Upper lobe of right lung (tissue), 1 donor: Measurements from ENCODE around the gene ELL. TPM values are rescaled to one million over a fixed set of nuclear protein-coding genes. Genes with fewer than 3 reads are reported as not detected.

Source experiments
- ATAC-seq: fragments of 200-7000 bp; cut with Tn5 transposase; one replicate; pipeline ENCODE4 v1.9.1; 2020; ENCODE audit warnings: mild to moderate bottlenecking, moderate library complexity
- DNase-seq: peaks from one replicate; pipeline ENCODE4 v3.0.0-alpha.2; 2020
- H3K27ac ChIP-seq: fragments of 200-600 bp; one replicate; pipeline ENCODE4 v1.8.0; 2022
- H3K27me3 ChIP-seq: fragments of 200-600 bp; one replicate; pipeline ENCODE4 v1.8.0; 2022; ENCODE audit warnings: mild to moderate bottlenecking
- H3K36me3 ChIP-seq: fragments of 200-600 bp; one replicate; pipeline ENCODE4 v1.8.0; 2022
- H3K4me1 ChIP-seq: fragments of 200-600 bp; one replicate; pipeline ENCODE4 v1.8.0; 2022
- H3K4me3 ChIP-seq: fragments of 200-600 bp; one replicate; pipeline ENCODE4 v1.8.0; 2022; ENCODE audit warnings: mild to moderate bottlenecking
- H3K9me3 ChIP-seq: fragments of 200-600 bp; one replicate; pipeline ENCODE4 v1.8.0; 2022
- intact Hi-C: fragments of 100-400 bp; cut with DNase I; formaldehyde crosslinking; loops from one replicate; pipeline ENCODE4 v1.11.0; 2022
- total RNA-seq: library from RNA; stranded (reverse); fragmentation: NEBNext Ultra II Directional; extraction: Animal tissue kit (Norgen Biotek cat#: 25700); gene quantifications from one replicate; pipeline ENCODE4 v1.2.1, GENCODE V29; 2021
- TF ChIP-seq, protein P1 (sequence below): fragments of 200-600 bp; IDR thresholded peaks from one replicate; pipeline ENCODE4 v1.8.0; 2022; ENCODE audit warnings: antibody characterized with exemption
- donor health status: DM: no; HTN: yes; CAD: no; lungs with severe emphysema.

Gene ELL
- total RNA-seq, 1 donor from 2014 or later = 17.7 TPM

DNA sequence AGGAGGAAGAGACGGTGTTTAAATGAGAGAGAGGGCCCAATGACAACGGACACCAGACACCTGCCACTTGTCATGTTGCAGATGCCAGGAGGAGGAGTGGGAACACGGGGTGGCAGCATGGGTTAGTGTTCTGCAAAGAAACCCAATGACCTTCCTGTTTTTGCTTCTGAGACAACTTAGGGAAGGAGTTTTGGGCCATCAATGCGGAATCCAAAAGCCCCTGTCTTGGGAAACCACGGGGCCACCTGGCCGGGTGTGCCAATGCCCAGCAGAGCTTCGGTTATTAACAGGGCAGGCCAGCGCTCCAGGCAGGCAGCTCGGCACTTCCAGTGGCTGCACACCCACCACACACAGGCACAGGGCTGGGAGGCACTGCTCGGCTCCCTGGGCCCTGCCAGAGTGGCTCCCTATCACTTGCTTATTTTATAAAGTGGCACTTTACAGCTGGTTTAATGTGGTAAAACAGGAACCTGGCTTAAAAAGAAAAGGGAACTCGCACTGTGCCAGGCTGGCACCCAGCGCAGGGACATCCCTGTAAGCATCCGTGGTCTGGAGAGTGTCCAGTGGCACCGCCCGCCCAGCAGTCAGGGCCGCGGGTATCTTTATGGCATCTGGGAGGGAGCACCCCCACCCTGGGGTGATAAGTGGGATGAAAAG is 19.1 kb downstream of the ELL start:
- H3K36me3 ChIP-seq = no peaks in the 10 kb centered on the region
- peak overlapping the region; percentile 60 for H3K27ac ChIP-seq
- peaks cover 98% of the 10 kb centered on the region for H3K4me1 ChIP-seq
- intact Hi-C loops = no loop called here
- ATAC-seq = peak; percentile 47
- H3K9me3 ChIP-seq = no peaks in the 10 kb centered on the region
- TF ChIP-seq, protein P1, sequence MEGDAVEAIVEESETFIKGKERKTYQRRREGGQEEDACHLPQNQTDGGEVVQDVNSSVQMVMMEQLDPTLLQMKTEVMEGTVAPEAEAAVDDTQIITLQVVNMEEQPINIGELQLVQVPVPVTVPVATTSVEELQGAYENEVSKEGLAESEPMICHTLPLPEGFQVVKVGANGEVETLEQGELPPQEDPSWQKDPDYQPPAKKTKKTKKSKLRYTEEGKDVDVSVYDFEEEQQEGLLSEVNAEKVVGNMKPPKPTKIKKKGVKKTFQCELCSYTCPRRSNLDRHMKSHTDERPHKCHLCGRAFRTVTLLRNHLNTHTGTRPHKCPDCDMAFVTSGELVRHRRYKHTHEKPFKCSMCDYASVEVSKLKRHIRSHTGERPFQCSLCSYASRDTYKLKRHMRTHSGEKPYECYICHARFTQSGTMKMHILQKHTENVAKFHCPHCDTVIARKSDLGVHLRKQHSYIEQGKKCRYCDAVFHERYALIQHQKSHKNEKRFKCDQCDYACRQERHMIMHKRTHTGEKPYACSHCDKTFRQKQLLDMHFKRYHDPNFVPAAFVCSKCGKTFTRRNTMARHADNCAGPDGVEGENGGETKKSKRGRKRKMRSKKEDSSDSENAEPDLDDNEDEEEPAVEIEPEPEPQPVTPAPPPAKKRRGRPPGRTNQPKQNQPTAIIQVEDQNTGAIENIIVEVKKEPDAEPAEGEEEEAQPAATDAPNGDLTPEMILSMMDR = no peak
- no peak overlapping the region for H3K4me3 ChIP-seq
- DNase-seq = no peak
- no peaks in the 10 kb centered on the region for H3K27me3 ChIP-seq

DNA sequence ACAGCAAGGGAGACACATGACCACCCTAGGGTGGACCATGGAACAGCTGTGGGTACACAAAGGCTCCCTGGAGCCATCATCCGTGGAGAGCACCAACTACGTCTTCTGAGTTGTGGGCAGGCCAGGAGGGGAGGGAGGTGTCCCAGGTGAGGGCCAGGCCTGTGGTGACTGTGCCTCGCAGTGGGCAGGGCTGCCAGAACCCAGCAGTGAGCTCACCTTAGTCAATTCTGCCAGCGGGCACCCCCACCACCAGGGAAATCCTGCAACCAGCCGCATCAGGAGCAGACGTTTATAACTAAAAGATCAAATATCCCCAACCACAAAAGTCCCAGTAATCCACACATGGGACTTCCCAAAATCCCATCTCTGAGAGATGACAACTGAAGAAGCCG is 19.6 kb downstream of the ELL start:
- DNase-seq (no peak), ATAC-seq (no peak)
- no peak overlapping the region for H3K4me3 ChIP-seq
- H3K27ac ChIP-seq = peak overlapping the region; percentile 60
- no peaks in the 10 kb centered on the region for H3K9me3 ChIP-seq
- H3K4me1 ChIP-seq = peaks cover 96% of the 10 kb centered on the region
- H3K36me3 ChIP-seq = no peaks in the 10 kb centered on the region
- intact Hi-C loops = no loop called here
- no peaks in the 10 kb centered on the region for H3K27me3 ChIP-seq
- TF ChIP-seq, protein P1 = no peak

DNA sequence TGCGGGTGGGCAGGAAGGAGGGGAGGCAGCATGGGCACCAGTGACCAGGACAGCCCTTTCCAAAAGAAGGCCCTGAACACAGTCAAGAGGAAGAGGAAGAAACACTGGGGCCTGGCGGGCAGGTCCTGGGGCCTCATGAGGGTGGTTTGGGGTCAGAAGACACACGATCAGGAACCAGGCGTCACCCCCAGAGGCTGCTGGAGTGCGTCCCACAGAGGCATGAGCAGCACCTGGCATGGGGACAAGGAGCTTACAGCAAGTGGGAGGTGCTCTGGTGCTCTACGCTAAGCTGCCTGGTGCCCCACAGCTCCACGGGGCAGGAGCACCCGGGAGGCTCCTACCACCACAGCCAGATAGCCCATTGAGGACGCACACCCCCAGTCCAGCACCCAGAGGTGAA is 20.0 kb downstream of the ELL start:
- TF ChIP-seq, protein P1 = no peak
- H3K9me3 ChIP-seq = no peaks in the 10 kb centered on the region
- peak; percentile 27 for ATAC-seq
- no peaks in the 10 kb centered on the region for H3K27me3 ChIP-seq
- H3K36me3 ChIP-seq = no peaks in the 10 kb centered on the region
- DNase-seq = no peak
- intact Hi-C loops = no loop called here
- H3K4me1 ChIP-seq = peaks cover 96% of the 10 kb centered on the region
- H3K4me3 ChIP-seq = no peak overlapping the region
- H3K27ac ChIP-seq = peak overlapping the region; percentile 60

DNA sequence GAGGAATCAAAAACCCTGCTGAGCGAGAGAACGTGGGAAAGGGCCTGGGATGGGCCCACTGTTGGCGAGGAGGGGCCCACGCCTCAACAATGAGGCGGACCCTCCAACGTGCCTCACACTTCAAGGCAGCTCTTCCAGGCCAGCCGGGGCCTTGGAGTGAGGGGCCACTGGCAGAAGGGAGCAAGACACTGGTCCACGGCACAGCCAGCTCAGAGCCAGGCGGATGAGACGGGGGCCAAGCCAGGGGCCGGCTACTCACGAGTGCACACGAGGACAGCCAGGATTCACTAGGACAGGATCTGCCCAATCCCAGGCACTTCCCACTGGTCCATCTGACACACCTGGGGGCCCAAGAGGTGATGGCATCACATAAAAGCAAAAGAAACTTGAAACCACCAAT is 20.5 kb downstream of the ELL start:
- H3K9me3 ChIP-seq = no peaks in the 10 kb centered on the region
- no peaks in the 10 kb centered on the region for H3K36me3 ChIP-seq
- intact Hi-C loops = no loop called here
- no peak overlapping the region for H3K4me3 ChIP-seq
- no peaks in the 10 kb centered on the region for H3K27me3 ChIP-seq
- TF ChIP-seq, protein P1 = no peak
- H3K4me1 ChIP-seq = peaks cover 96% of the 10 kb centered on the region
- ATAC-seq = no peak
- peak overlapping the region; percentile 36 for H3K27ac ChIP-seq
- DNase-seq = no peak

DNA sequence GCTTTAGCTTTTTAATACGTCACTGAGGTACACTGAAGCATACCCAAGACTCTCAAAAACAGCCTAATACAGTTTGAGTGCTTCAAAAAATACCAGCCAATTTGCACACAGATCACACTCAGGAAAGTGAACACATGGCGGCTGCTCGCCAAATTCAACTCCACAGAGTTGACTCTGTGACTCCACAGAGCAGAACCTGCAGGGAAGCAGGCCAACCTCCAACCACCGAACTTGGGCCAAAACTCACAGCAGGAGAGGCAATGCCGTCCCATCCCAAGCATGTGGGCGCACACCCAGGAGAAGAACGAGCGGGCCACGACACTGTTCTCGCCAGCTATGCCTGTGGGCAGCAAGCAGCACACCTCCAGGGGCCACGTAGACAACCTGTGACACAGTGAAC is 21.1 kb downstream of the ELL start:
- Histone ChIP-seq H3K27ac (peak overlapping the region; percentile 51), H3K27me3 (no peaks in the 10 kb centered on the region), H3K9me3 (no peaks in the 10 kb centered on the region), H3K36me3 (no peaks in the 10 kb centered on the region), H3K4me1 (peaks cover 96% of the 10 kb centered on the region), H3K4me3 (no peak overlapping the region)
- TF ChIP-seq, protein P1 = no peak
- intact Hi-C loops = no loop called here
- no peak for ATAC-seq
- no peak for DNase-seq

DNA sequence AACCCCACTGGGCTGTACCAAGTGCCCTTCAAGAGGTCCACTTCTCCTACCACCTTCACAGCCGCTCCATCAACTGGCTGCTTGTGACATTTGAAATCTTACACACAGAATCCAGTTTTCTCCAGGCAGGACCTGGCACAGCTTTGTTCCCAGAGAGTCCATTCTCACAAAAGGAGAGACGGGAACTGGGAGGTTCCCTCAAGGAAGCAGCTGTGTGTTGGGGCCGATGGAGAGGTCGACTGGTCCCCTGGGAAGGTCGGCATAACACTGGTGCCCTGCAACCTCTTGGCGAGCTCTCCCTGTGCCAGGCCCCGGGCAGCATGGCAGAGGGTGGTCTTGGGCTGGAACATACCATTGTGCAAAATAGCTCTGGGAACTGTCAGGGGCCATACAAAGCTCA is 21.5 kb downstream of the ELL start:
- H3K36me3 ChIP-seq = no peaks in the 10 kb centered on the region
- intact Hi-C loops = no loop called here
- peak overlapping the region; percentile 51 for H3K27ac ChIP-seq
- DNase-seq (no peak), ATAC-seq (no peak)
- H3K9me3 ChIP-seq = no peaks in the 10 kb centered on the region
- TF ChIP-seq, protein P1 = no peak
- H3K4me3 ChIP-seq = no peak overlapping the region
- H3K27me3 ChIP-seq = no peaks in the 10 kb centered on the region
- peaks cover 96% of the 10 kb centered on the region for H3K4me1 ChIP-seq
